HepG2 (cell line): Measurements from ENCODE around the gene SEH1L. TPM values are rescaled to one million over a fixed set of nuclear protein-coding genes. Genes with fewer than 3 reads are reported as not detected.

ENCODE experiments used
- ATAC-seq: fragments of 200-7000 bp; cut with Tn5 transposase; 3 replicates; pipeline ENCODE4 v1.9.1; 2020; ENCODE audit warnings: mild to moderate bottlenecking, moderate library complexity
- BruUV-seq: library from RNA; stranded (reverse); fragments of 400-500 nt; replicated peaks from 2 replicates; lab custom pipeline; 2021; lab: Mats Ljungman, UMichigan
- CTCF ChIA-PET: fragments of 300-600 bp; formaldehyde crosslinking; extraction: SDS; loops from one replicate; lab custom pipeline; 2021; ENCODE audit warnings: low total read pairs, inconsistent platforms, low intra/inter-chr PET ratio; lab: Yijun Ruan, JAX
- POLR2A ChIA-PET: fragments of 350-600 bp; sonication (Branson Sonifier 250); formaldehyde crosslinking; loops from one replicate; lab custom pipeline; 2020; ENCODE audit warnings: antibody characterized with exemption, inconsistent platforms; lab: Yijun Ruan, JAX
- DNase-seq: peaks from one replicate; pipeline ENCODE4 v3.0.0-alpha.2; 2015; ENCODE audit warnings: low spot score
- FAIRE-seq: peaks from 3 replicates; lab custom pipeline; 2011; peaks lifted over from hg19 to GRCh38; lab: Jason Lieb, UNC
- H2AFZ ChIP-seq: one replicate; pipeline ENCODE4 v1.6.1; 2011; ENCODE audit warnings: low read length, inconsistent platforms
- H3K27ac ChIP-seq: fragments of 300-600 bp; 3 replicates; pipeline ENCODE4 v1.8.0; 2011; ENCODE audit warnings: mixed run types, mild to moderate bottlenecking, mixed read lengths, low read length, inconsistent platforms; ENCODE audit not compliant: insufficient read depth; ENCODE audit errors: extremely low read length
- H3K27me3 ChIP-seq, 2 experiments: fragments of 200-600 bp in 1 of 2; 2 replicates in 1 of 2; 3 replicates in 1 of 2; pipeline versions ENCODE4 v1.6.0 to v1.8.0; 2011; ENCODE audit warnings: low read length in 2 of 2, mild to moderate bottlenecking in 2 of 2, moderate library complexity in 2 of 2, inconsistent platforms in 1 of 2; ENCODE audit not compliant: insufficient read depth in 2 of 2, control insufficient read depth in 1 of 2
- H3K36me3 ChIP-seq, 2 experiments: fragments of 200-600 bp in 1 of 2; replicated peaks in 1 of 2; 2 replicates in 1 of 2; 3 replicates in 1 of 2; pipeline versions ENCODE4 v1.5.1 to v1.8.0; 2011; ENCODE audit warnings: low read length in 2 of 2, inconsistent platforms in 1 of 2; ENCODE audit not compliant: insufficient read depth in 2 of 2, control insufficient read depth in 1 of 2
- H3K4me1 ChIP-seq: 2 replicates; pipeline ENCODE4 v1.5.1; 2012; ENCODE audit warnings: low read length, inconsistent platforms; ENCODE audit not compliant: insufficient read depth
- H3K4me2 ChIP-seq: 2 replicates; pipeline ENCODE4 v1.6.0; 2011; ENCODE audit warnings: low read depth, low read length, inconsistent platforms
- H3K4me3 ChIP-seq, 3 experiments: fragments of 200-600 bp in 1 of 3; sonication (generic), shearing (Covaris generic) in 1 of 3; replicated peaks in 1 of 3; 2 replicates each; pipeline ENCODE4 v1.5.1; 2011 to 2016; ENCODE audit warnings: low read length in 3 of 3, inconsistent platforms in 2 of 3, low read depth in 2 of 3, mild to moderate bottlenecking in 2 of 3, control low read depth in 1 of 3, mixed read lengths in 1 of 3; ENCODE audit not compliant: insufficient read depth in 1 of 3
- H3K79me2 ChIP-seq: one replicate; pipeline ENCODE4 v1.6.1; 2011; ENCODE audit warnings: low read length, inconsistent platforms; ENCODE audit not compliant: insufficient read depth
- H3K9ac ChIP-seq: 2 replicates; pipeline ENCODE4 v1.6.0; 2011; ENCODE audit warnings: mild to moderate bottlenecking, low read depth, low read length, inconsistent platforms; ENCODE audit not compliant: insufficient read depth
- H3K9me3 ChIP-seq: 2 replicates; pipeline ENCODE4 v1.5.1; 2012; ENCODE audit warnings: mild to moderate bottlenecking, low read length
- H4K20me1 ChIP-seq: 2 replicates; pipeline ENCODE4 v1.6.0; 2011; ENCODE audit warnings: inconsistent platforms, mild to moderate bottlenecking, low read length, moderate library complexity; ENCODE audit not compliant: insufficient read depth
- CHD4 ChIP-seq: fragments of 200-600 bp; sonication (generic); IDR thresholded peaks from 2 replicates; pipeline ENCODE4 v1.7.0; 2017; ENCODE audit warnings: mild to moderate bottlenecking, low read length, borderline replicate concordance
- DNMT3B ChIP-seq: conservative IDR thresholded peaks from 2 replicates; pipeline ENCODE4 v1.6.1; 2016; ENCODE audit warnings: missing biosample characterization, control low read depth
- FOXP1 ChIP-seq, 2 experiments: fragments of 450-650 bp in 1 of 2; IDR thresholded peaks; 2 replicates each; pipeline ENCODE4 v1.6.1; 2017 to 2018; ENCODE audit warnings: antibody characterized with exemption in 1 of 2
- IRF2 ChIP-seq: IDR thresholded peaks from 2 replicates; pipeline ENCODE4 v1.6.1; 2018; ENCODE audit warnings: missing genetic modification reagents, missing compliant biosample characterization
- MZF1 ChIP-seq: sonication (generic); formaldehyde crosslinking; IDR thresholded peaks from 2 replicates; pipeline ENCODE4 v1.8.1; 2023; ENCODE audit warnings: mild to moderate bottlenecking, missing genetic modification reagents, borderline replicate concordance
- SIN3B ChIP-seq: fragments of 150-350 bp; IDR thresholded peaks from 2 replicates; pipeline ENCODE4 v1.6.1; 2014; ENCODE audit warnings: low read length
- SSRP1 ChIP-seq: IDR thresholded peaks from 2 replicates; pipeline ENCODE4 v1.6.1; 2016; ENCODE audit warnings: control low read depth
- SUZ12 ChIP-seq: fragments of 150-350 bp; IDR thresholded peaks from 2 replicates; pipeline ENCODE4 v1.6.1; 2014; ENCODE audit warnings: low read depth, low read length
- ZFP90 ChIP-seq: sonication (generic); formaldehyde crosslinking; IDR thresholded peaks from 2 replicates; pipeline ENCODE4 v1.8.0; 2022; ENCODE audit warnings: missing genetic modification reagents, mild to moderate bottlenecking, inconsistent platforms, borderline replicate concordance
- ZNF253 ChIP-seq: sonication (generic); formaldehyde crosslinking; IDR thresholded peaks from 2 replicates; pipeline ENCODE4 v1.8.0; 2022; ENCODE audit warnings: mild to moderate bottlenecking, missing genetic modification reagents, borderline replicate concordance
- ZNF282 ChIP-seq: fragments of 450-650 bp; IDR thresholded peaks from 2 replicates; pipeline ENCODE4 v1.6.1; 2018; ENCODE audit not compliant: partially characterized antibody
- ZNF441 ChIP-seq: sonication (generic); formaldehyde crosslinking; IDR thresholded peaks from 2 replicates; pipeline ENCODE4 v1.7.0; 2021; ENCODE audit warnings: missing genetic modification reagents, borderline replicate concordance
- ZNF549 ChIP-seq: sonication (generic); formaldehyde crosslinking; IDR thresholded peaks from 2 replicates; pipeline ENCODE4 v1.5.0; 2020; ENCODE audit warnings: missing genetic modification reagents
- ZNF615 ChIP-seq: sonication (generic); formaldehyde crosslinking; IDR thresholded peaks from 2 replicates; pipeline ENCODE4 v1.5.0; 2020; ENCODE audit warnings: mild to moderate bottlenecking, missing genetic modification reagents, borderline replicate concordance
- ZNF782 ChIP-seq: sonication (generic); formaldehyde crosslinking; IDR thresholded peaks from 2 replicates; pipeline ENCODE4 v1.4.0; 2020; ENCODE audit warnings: missing genetic modification reagents, mild to moderate bottlenecking, borderline replicate concordance
- ZZZ3 ChIP-seq: sonication (generic); formaldehyde crosslinking; IDR thresholded peaks from 2 replicates; pipeline ENCODE4 v1.4.0; 2020; ENCODE audit warnings: missing genetic modification reagents, mild to moderate bottlenecking, borderline replicate concordance
- WGBS: methylation state at CpG from one replicate; pipeline ENCODE4 v1.1.6; 2017; ENCODE audit warnings: low lambda C conversion rate; 5-methylcytosine and 5-hydroxymethylcytosine counted together
- in situ Hi-C: cut with HindIII; loops from 2 replicates; pipeline ENCODE4 v1.10.0; 2017; ENCODE audit warnings: low pct_unique_long_range_greater_than_20kb; ENCODE audit not compliant: extremely low pct_ligation_motif_present
- intact Hi-C: fragments of 100-400 bp; cut with micrococcal nuclease; formaldehyde crosslinking; loops from one replicate; pipeline ENCODE4 v1.10.0; 2022; ENCODE audit not compliant: unreplicated experiment
- polyA plus RNA-seq, 8 experiments: library from polyadenylated mRNA; depleted of rRNA in 3 of 8; stranded (reverse) in 7 of 8; unstranded in 1 of 8; fragments of >200 nt; fragmentation: Illumina TruSeq in 4 of 8; extraction: Trizol in 4 of 8; gene quantifications; 2 replicates each; pipeline versions ENCODE4 v1.2.1 to v1.2.3, GENCODE V29; 2011 to 2016; ENCODE audit warnings: low read depth in 4 of 8, missing spikeins in 1 of 8, mixed read lengths in 1 of 8; ENCODE audit not compliant: insufficient read depth in 1 of 8
- total RNA-seq, 5 experiments: library from RNA; depleted of rRNA; stranded (reverse); fragments of >200 nt; fragmentation: Illumina TruSeq; extraction: Trizol; gene quantifications; 2 replicates each; pipeline ENCODE4 v1.2.3, GENCODE V29; 2016; ENCODE audit warnings: low read depth in 1 of 5
- TF ChIP-seq, protein P1 (sequence below): sonication (generic); formaldehyde crosslinking; IDR thresholded peaks from 2 replicates; pipeline ENCODE4 v1.4.0; 2020; ENCODE audit warnings: missing genetic modification reagents, borderline replicate concordance
- TF ChIP-seq, protein P2 (sequence below): sonication (generic); formaldehyde crosslinking; IDR thresholded peaks from 2 replicates; pipeline ENCODE4 v1.4.0; 2020; ENCODE audit warnings: missing genetic modification reagents

Gene SEH1L
- total and polyA plus RNA-seq, 2 of the 13 experiments (the other 11 are each of a cell fraction or from before 2014, with no cell fraction given): 59.6 to 63.5 TPM

DNA sequence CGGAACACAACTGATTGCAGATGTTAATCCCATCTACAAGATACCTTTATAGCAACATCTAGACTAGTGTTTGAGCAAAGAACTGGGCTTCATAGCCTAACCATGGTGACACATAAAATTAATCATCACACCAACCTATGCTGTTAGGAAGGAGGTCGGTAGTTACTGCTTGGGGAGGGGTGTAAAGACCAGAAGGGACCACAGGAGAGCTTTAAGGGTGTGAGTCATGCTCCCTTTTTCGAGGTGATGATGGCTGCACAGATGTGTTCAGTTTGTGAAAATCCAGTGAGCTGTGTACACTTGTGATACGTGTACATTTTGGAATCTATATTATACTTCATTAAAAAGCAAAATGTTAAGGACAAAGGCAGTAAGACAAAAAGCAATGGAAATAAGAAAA, 4.6 kb upstream of the SEH1L start:
- CTCF ChIA-PET: no interaction called here
- no peak overlapping the region for H3K9ac ChIP-seq
- 38% methylated on average over 4 of the region's 4 CpGs for WGBS

DNA sequence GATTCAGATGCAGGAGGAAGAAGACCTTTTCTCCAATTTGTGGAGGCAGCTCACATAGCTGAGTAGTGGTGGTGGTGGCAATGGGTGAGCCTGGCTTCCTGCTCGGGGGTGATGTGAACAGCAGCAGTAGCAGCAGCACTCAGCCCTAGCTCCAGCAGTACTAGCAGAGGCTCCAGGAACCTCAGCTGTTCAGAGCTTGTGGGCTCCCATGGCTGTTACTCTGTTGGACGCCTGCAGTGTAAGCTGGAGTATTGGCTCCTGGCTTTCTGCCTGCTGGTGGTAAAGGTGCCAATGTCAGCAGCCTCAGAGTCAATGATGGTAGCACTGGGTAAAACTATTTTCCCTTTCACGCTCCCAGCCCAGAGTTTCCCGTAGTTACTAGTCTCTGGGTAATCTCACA, 3.1 kb upstream of the SEH1L start:
- no peak overlapping the region for H2AFZ ChIP-seq
- ChIA-PET POLR2A (no interaction called here), CTCF (no interaction called here)
- no peak overlapping the region for H3K9ac ChIP-seq
- TF ChIP-seq SUZ12: no peak
- TF ChIP-seq FOXP1 (IDR thresholded peaks at IDR 0.05): no peak
- TF ChIP-seq FOXP1 (CRISPR knock-in tag; IDR thresholded peaks at IDR 0.05): no peak
- TF ChIP-seq ZNF549 (CRISPR knock-in tag): no peak
- TF ChIP-seq ZZZ3 (CRISPR knock-in tag): no peak
- no peak for TF ChIP-seq CHD4
- no peak for TF ChIP-seq ZNF782 (CRISPR knock-in tag)
- no peak for TF ChIP-seq ZFP90 (CRISPR knock-in tag)
- TF ChIP-seq, protein P1, sequence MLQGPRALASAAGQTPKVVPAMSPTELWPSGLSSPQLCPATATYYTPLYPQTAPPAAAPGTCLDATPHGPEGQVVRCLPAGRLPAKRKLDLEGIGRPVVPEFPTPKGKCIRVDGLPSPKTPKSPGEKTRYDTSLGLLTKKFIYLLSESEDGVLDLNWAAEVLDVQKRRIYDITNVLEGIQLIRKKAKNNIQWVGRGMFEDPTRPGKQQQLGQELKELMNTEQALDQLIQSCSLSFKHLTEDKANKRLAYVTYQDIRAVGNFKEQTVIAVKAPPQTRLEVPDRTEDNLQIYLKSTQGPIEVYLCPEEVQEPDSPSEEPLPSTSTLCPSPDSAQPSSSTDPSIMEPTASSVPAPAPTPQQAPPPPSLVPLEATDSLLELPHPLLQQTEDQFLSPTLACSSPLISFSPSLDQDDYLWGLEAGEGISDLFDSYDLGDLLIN (CRISPR knock-in tag): no peak
- no peak for TF ChIP-seq ZNF282
- no peak for TF ChIP-seq MZF1 (CRISPR knock-in tag)
- no peak for TF ChIP-seq ZNF441
- no peak for TF ChIP-seq SIN3B
- no peak for TF ChIP-seq ZNF253 (CRISPR knock-in tag)
- no peaks in the 10 kb centered on the region; a peak in 1 of 5 replicates for H3K27me3 ChIP-seq
- H3K4me2 ChIP-seq: no peak overlapping the region
- 73% methylated on average over 3 of the region's 4 CpGs for WGBS
- no TSS peak for BruUV-seq
- ATAC-seq: no peak
- H3K27ac ChIP-seq: no peak overlapping the region
- peaks cover 31% of the 10 kb centered on the region for H3K4me1 ChIP-seq
- H3K4me3 ChIP-seq: no peak overlapping the region
- in situ Hi-C loops: loop anchor here (25.0 kb wide), 1 partner anchor 557 kb away; the partner anchor contains the start of gene AFG3L2
- DNase-seq: no peak
- peaks cover 17% of the 10 kb centered on the region for H3K79me2 ChIP-seq
- no peak for FAIRE-seq
- H4K20me1 ChIP-seq: no peaks in the 10 kb centered on the region
- intact Hi-C loops: loop anchor here (5.0 to 10.0 kb wide), 3 partner anchors 48 to 570 kb away; partner anchors contain the start of genes AFG3L2 and CEP192
- no peaks in the 10 kb centered on the region for H3K9me3 ChIP-seq
- H3K36me3 ChIP-seq: peaks cover 0 to 1% of the 10 kb centered on the region in 2 experiments; a peak in 1 of 5 replicates

More for the DNA sequence above, 4.6 kb upstream of the SEH1L start:
- Histone ChIP-seq H3K36me3 (no peaks in the 10 kb centered on the region), H3K4me1 (peaks cover 17% of the 10 kb centered on the region), H3K9me3 (no peaks in the 10 kb centered on the region), H3K27me3 (no peaks in the 10 kb centered on the region; a peak in 1 of 5 replicates), H4K20me1 (no peaks in the 10 kb centered on the region), H2AFZ (no peak overlapping the region), H3K4me3 (no peak overlapping the region), H3K79me2 (peaks cover 7% of the 10 kb centered on the region), H3K4me2 (no peak overlapping the region), H3K27ac (no peak overlapping the region)
- TF ChIP-seq IRF2: no peak
- no peak for TF ChIP-seq ZNF615 (CRISPR knock-in tag)
- TF ChIP-seq DNMT3B: no peak
- no peak for TF ChIP-seq SSRP1
- TF ChIP-seq, protein P2, sequence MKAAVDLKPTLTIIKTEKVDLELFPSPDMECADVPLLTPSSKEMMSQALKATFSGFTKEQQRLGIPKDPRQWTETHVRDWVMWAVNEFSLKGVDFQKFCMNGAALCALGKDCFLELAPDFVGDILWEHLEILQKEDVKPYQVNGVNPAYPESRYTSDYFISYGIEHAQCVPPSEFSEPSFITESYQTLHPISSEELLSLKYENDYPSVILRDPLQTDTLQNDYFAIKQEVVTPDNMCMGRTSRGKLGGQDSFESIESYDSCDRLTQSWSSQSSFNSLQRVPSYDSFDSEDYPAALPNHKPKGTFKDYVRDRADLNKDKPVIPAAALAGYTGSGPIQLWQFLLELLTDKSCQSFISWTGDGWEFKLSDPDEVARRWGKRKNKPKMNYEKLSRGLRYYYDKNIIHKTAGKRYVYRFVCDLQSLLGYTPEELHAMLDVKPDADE (CRISPR knock-in tag): no peak
- FAIRE-seq: no peak
- no peak for ATAC-seq
- BruUV-seq: no TSS peak
- DNase-seq: no peak
- in situ Hi-C loops (loop anchor here (25.0 kb wide), 1 partner anchor 556 kb away; the partner anchor contains the start of gene AFG3L2), intact Hi-C loops (loop anchor here (10.0 kb wide), 1 partner anchor 568 kb away; the partner anchor contains the start of gene AFG3L2)
- POLR2A ChIA-PET: interaction anchor here (1.0 kb wide), 1 partner anchor 60 kb away, joined by 3 read pairs; no protein-coding TSS in a partner anchor
